GM23248 (cell line): ENCODE measurements around the gene CPHXL. TPM values are rescaled to one million over a fixed set of nuclear protein-coding genes. Genes with fewer than 3 reads are reported as not detected.

Experiments used
- DNase-seq: peaks from one replicate; pipeline ENCODE4 v3.0.0-alpha.2; 2015
- H2AFZ ChIP-seq: fragments of 200-600 bp; sonication (generic); 2 replicates; pipeline ENCODE4 v1.6.1; 2016; ENCODE audit warnings: antibody characterized with exemption
- H3F3A ChIP-seq: fragments of 200-600 bp; sonication (generic); 2 replicates; pipeline ENCODE4 v1.6.1; 2016; ENCODE audit warnings: mild to moderate bottlenecking, antibody characterized with exemption, mixed run types; ENCODE audit not compliant: insufficient read depth
- H3K27ac ChIP-seq: fragments of 200-600 bp; sonication (generic); 2 replicates; pipeline ENCODE4 v1.5.1; 2016; ENCODE audit warnings: mild to moderate bottlenecking
- H3K27me3 ChIP-seq: fragments of 200-600 bp; sonication (generic); replicated peaks from 2 replicates; pipeline ENCODE4 v1.6.1; 2016; ENCODE audit warnings: mild to moderate bottlenecking; ENCODE audit not compliant: insufficient read depth
- H3K36me3 ChIP-seq: fragments of 200-600 bp; sonication (generic); 2 replicates; pipeline ENCODE4 v1.6.1; 2016; ENCODE audit warnings: low read depth, mild to moderate bottlenecking
- H3K4me1 ChIP-seq: fragments of 200-600 bp; sonication (generic); 2 replicates; pipeline ENCODE4 v1.6.1; 2016; ENCODE audit warnings: mild to moderate bottlenecking; ENCODE audit not compliant: insufficient read depth
- H3K4me2 ChIP-seq: fragments of 200-600 bp; sonication (generic); one replicate; pipeline ENCODE4 v1.6.1; 2016; ENCODE audit warnings: mild to moderate bottlenecking; ENCODE audit not compliant: unreplicated experiment
- H3K4me3 ChIP-seq: fragments of 200-600 bp; sonication (generic); 2 replicates; pipeline ENCODE4 v1.5.1; 2016; ENCODE audit warnings: mild to moderate bottlenecking
- H3K79me2 ChIP-seq: fragments of 200-600 bp; sonication (generic); 2 replicates; pipeline ENCODE4 v1.6.1; 2016; ENCODE audit warnings: mild to moderate bottlenecking; ENCODE audit not compliant: insufficient read depth
- H3K9ac ChIP-seq: fragments of 200-600 bp; sonication (generic); 2 replicates; pipeline ENCODE4 v1.6.1; 2016; ENCODE audit warnings: mild to moderate bottlenecking
- H3K9me2 ChIP-seq: fragments of 200-600 bp; sonication (generic); 2 replicates; pipeline ENCODE4 v1.6.1; 2016; ENCODE audit warnings: mixed run types, mild to moderate bottlenecking, moderate library complexity; ENCODE audit not compliant: insufficient read depth
- H3K9me3 ChIP-seq: fragments of 200-600 bp; sonication (generic); one replicate; pipeline ENCODE4 v1.6.1; 2017; ENCODE audit warnings: low read depth
- H4K20me1 ChIP-seq: fragments of 200-600 bp; sonication (generic); 2 replicates; pipeline ENCODE4 v1.6.0; 2016; ENCODE audit not compliant: insufficient read depth
- EZH2 ChIP-seq: fragments of 200-600 bp; sonication (generic); IDR thresholded peaks from 2 replicates; pipeline ENCODE4 v1.6.1; 2018; ENCODE audit warnings: antibody characterized with exemption, mild to moderate bottlenecking; ENCODE audit not compliant: insufficient read depth, poor library complexity, severe bottlenecking
- EZH2phosphoT487 ChIP-seq: fragments of 200-600 bp; sonication (generic); IDR thresholded peaks from 2 replicates; pipeline ENCODE4 v1.6.1; 2018; ENCODE audit warnings: antibody characterized with exemption, moderate library complexity, mild to moderate bottlenecking, low read depth; ENCODE audit not compliant: insufficient read depth
- WGBS, 2 experiments: methylation state at CpG; one replicate each; pipeline ENCODE4 v1.1.6; 2015 to 2017; ENCODE audit warnings: low lambda C conversion rate in 2 of 2, low coverage in 1 of 2; ENCODE audit errors: missing lambda C conversion rate in 2 of 2; 5-methylcytosine and 5-hydroxymethylcytosine counted together
- in situ Hi-C: fragments of 300-500 bp; cut with MboI; formaldehyde crosslinking; loops from 2 replicates; pipeline ENCODE4 v1.15.0; 2020
- polyA plus RNA-seq: library from polyadenylated mRNA; unstranded; fragments of >200 nt; fragmentation: Nextera tagmentation; extraction: Ambion mirVana; gene quantifications from 2 replicates; pipeline ENCODE4 v1.2.1, GENCODE V29; 2016
- total RNA-seq: library from RNA; depleted of rRNA; stranded (reverse); fragments of >200 nt; shearing (Covaris generic); gene quantifications from 2 replicates; pipeline ENCODE4 v1.2.3, GENCODE V29; 2014

Gene CPHXL
- total and polyA plus RNA-seq, 2 experiments from 2014 or later, result not detected

GRCh38 chr16:75701361-75701760 lies 24.9 kb downstream of the CPHXL start, which contains the start of gene DUXB:
TSS of gene DUXB (minus strand) at chr16:75701461. CDS start at chr16:75701418, 43 bp downstream.
- no peak within 1 kb of the TSS for H3K27ac ChIP-seq
- H3K4me2 ChIP-seq, result no peak within 1 kb of the TSS
- TF ChIP-seq EZH2 (no peak), EZH2phosphoT487 (no peak)
- no peaks in the 10 kb centered on the region for H3K79me2 ChIP-seq
- H3K36me3 ChIP-seq, result no peaks in the 10 kb centered on the region
- 64 to 69% methylated on average over 5 of the region's 5 CpGs for WGBS, 2 experiments
- H4K20me1 ChIP-seq, result no peaks in the 10 kb centered on the region
- H2AFZ ChIP-seq, result no peak within 1 kb of the TSS
- in situ Hi-C loops, result no loop called here
- no peaks in the 10 kb centered on the region for H3K9me3 ChIP-seq
- H3F3A ChIP-seq, result no peaks in the 10 kb centered on the region
- no peak within 1 kb of the TSS for H3K9ac ChIP-seq
- no peak for DNase-seq
- no peaks in the 10 kb centered on the region for H3K9me2 ChIP-seq
- no peaks in the 10 kb centered on the region for H3K4me1 ChIP-seq
- no peak within 1 kb of the TSS for H3K4me3 ChIP-seq
- H3K27me3 ChIP-seq, result 0 out of 2 replicates have a peak, but pooled peaks cover 4% of the 10 kb centered on the region

GRCh38 chr16:75697571-75697970 lies 28.7 kb downstream of the CPHXL start:
- WGBS, 2 experiments, result 74 to 76% methylated on average over 5 of the region's 5 CpGs
- Histone ChIP-seq H2AFZ (no peak overlapping the region), H3K4me1 (no peaks in the 10 kb centered on the region), H3K9me3 (no peaks in the 10 kb centered on the region), H3K4me3 (no peak overlapping the region), H3K27me3 (no peaks in the 10 kb centered on the region), H3K27ac (no peak overlapping the region), H4K20me1 (no peaks in the 10 kb centered on the region), H3K9me2 (no peaks in the 10 kb centered on the region), H3K9ac (no peak overlapping the region), H3F3A (no peaks in the 10 kb centered on the region), H3K36me3 (no peaks in the 10 kb centered on the region), H3K4me2 (no peak overlapping the region), H3K79me2 (no peaks in the 10 kb centered on the region)
- no peak for DNase-seq
- TF ChIP-seq EZH2phosphoT487 (no peak), EZH2 (no peak)
- in situ Hi-C loops, result no loop called here

GRCh38 chr16:75695708-75696107 lies 30.6 kb downstream of the CPHXL start:
- Histone ChIP-seq H3K27me3 (no peaks in the 10 kb centered on the region), H2AFZ (no peak overlapping the region)
- DNase-seq, result no peak

GRCh38 chr16:75687361-75687760 lies 38.9 kb downstream of the CPHXL start:
- in situ Hi-C loops, result no loop called here
- no peak for DNase-seq
- no peak overlapping the region for H2AFZ ChIP-seq
- H3K79me2 ChIP-seq, result no peaks in the 10 kb centered on the region
- no peaks in the 10 kb centered on the region for H4K20me1 ChIP-seq
- H3K36me3 ChIP-seq, result no peaks in the 10 kb centered on the region
- no peaks in the 10 kb centered on the region for H3K9me2 ChIP-seq
- H3K9ac ChIP-seq, result no peak overlapping the region
- H3K4me2 ChIP-seq, result no peak overlapping the region
- H3K4me1 ChIP-seq, result no peaks in the 10 kb centered on the region
- TF ChIP-seq EZH2 (no peak), EZH2phosphoT487 (no peak)
- H3K27me3 ChIP-seq, result no peaks in the 10 kb centered on the region
- H3K4me3 ChIP-seq, result no peak overlapping the region
- H3K9me3 ChIP-seq, result no peaks in the 10 kb centered on the region
- no peak overlapping the region for H3K27ac ChIP-seq
- no peaks in the 10 kb centered on the region for H3F3A ChIP-seq

More at GRCh38 chr16:75695708-75696107, 30.6 kb downstream of the CPHXL start:
- WGBS, 2 experiments, result 71 to 72% methylated on average over 6 of the region's 6 CpGs
- H3K4me3 ChIP-seq, result no peak overlapping the region
- no peaks in the 10 kb centered on the region for H4K20me1 ChIP-seq
- no peak overlapping the region for H3K9ac ChIP-seq
- H3K4me1 ChIP-seq, result no peaks in the 10 kb centered on the region
- H3K79me2 ChIP-seq, result no peaks in the 10 kb centered on the region
- no peaks in the 10 kb centered on the region for H3F3A ChIP-seq
- H3K4me2 ChIP-seq, result no peak overlapping the region
- H3K36me3 ChIP-seq, result no peaks in the 10 kb centered on the region
- no peak for TF ChIP-seq EZH2
- no peak for TF ChIP-seq EZH2phosphoT487
- no peaks in the 10 kb centered on the region for H3K9me2 ChIP-seq
- in situ Hi-C loops, result no loop called here
- no peaks in the 10 kb centered on the region for H3K9me3 ChIP-seq
- H3K27ac ChIP-seq, result no peak overlapping the region

GRCh38 chr16:75682308-75682707 lies 44.0 kb downstream of the CPHXL start:
- Histone ChIP-seq H3K9me3 (no peaks in the 10 kb centered on the region), H3K4me2 (no peak overlapping the region), H3F3A (no peaks in the 10 kb centered on the region), H4K20me1 (no peaks in the 10 kb centered on the region), H3K4me1 (no peaks in the 10 kb centered on the region), H3K9me2 (no peaks in the 10 kb centered on the region), H3K27ac (no peak overlapping the region), H3K27me3 (no peaks in the 10 kb centered on the region), H3K4me3 (no peak overlapping the region), H3K79me2 (no peaks in the 10 kb centered on the region), H2AFZ (no peak overlapping the region), H3K9ac (no peak overlapping the region), H3K36me3 (no peaks in the 10 kb centered on the region)
- in situ Hi-C loops, result no loop called here
- TF ChIP-seq EZH2, result no peak
- TF ChIP-seq EZH2phosphoT487, result no peak
- DNase-seq, result no peak
- WGBS, 2 experiments, result 76 to 77% methylated on average over 14 of the region's 14 CpGs
